B cell (primary cell): Measurements from ENCODE around the gene FAM131B. TPM values are rescaled to one million over a fixed set of nuclear protein-coding genes. Genes with fewer than 3 reads are reported as not detected.

Experiments used
- ATAC-seq: fragments of 200-7000 bp; cut with Tn5 transposase; one replicate; pipeline ENCODE4 v1.10.0; 2021; ENCODE audit warnings: low read depth, mild to moderate bottlenecking, moderate number of reproducible peaks, moderate library complexity
- CTCF ChIA-PET: fragments of 350-600 bp; sonication (Branson Sonifier 250); formaldehyde crosslinking; loops from one replicate; lab custom pipeline; 2021; ENCODE audit warnings: antibody characterized with exemption, inconsistent platforms; lab: Charles Lee
- POLR2A ChIA-PET: fragments of 350-600 bp; sonication (Branson Sonifier 250); formaldehyde crosslinking; loops from one replicate; lab custom pipeline; 2021; ENCODE audit warnings: antibody characterized with exemption; lab: Charles Lee
- DNase-seq: peaks from one replicate; pipeline ENCODE4 v3.0.0; 2013
- H2AFZ ChIP-seq: 2 replicates; pipeline ENCODE4 v1.6.1; 2012; ENCODE audit warnings: mild to moderate bottlenecking, low read depth, low read length; ENCODE audit not compliant: insufficient read depth, poor library complexity, severe bottlenecking
- H3K27ac ChIP-seq, 2 donors: 1 replicate in 1 of 2; 2 replicates in 1 of 2; pipeline ENCODE4 v1.5.1; 2012 to 2013; ENCODE audit warnings: low read length in 2 of 2, mild to moderate bottlenecking in 2 of 2, moderate library complexity in 1 of 2
- H3K27me3 ChIP-seq, 4 experiments: fragments of 200-600 bp in 1 of 4; sonication (generic) in 1 of 4; replicated peaks in 1 of 4; 1 replicate in 2 of 4; 2 replicates in 2 of 4; pipeline versions ENCODE4 v1.6.1 to v1.7.0; 2013 to 2016; ENCODE audit warnings: low read length in 3 of 4, mild to moderate bottlenecking in 2 of 4, mixed read lengths in 1 of 4, moderate library complexity in 1 of 4; ENCODE audit not compliant: insufficient read depth in 4 of 4, control insufficient read depth in 3 of 4; ENCODE audit errors: control extremely low read depth in 1 of 4
- H3K36me3 ChIP-seq, 2 experiments: replicated peaks in 1 of 2; 1 replicate in 1 of 2; 2 replicates in 1 of 2; pipeline versions ENCODE4 v1.6.1 to v1.7.1; 2013; ENCODE audit warnings: low read length in 1 of 2; ENCODE audit not compliant: insufficient read depth in 2 of 2, control insufficient read depth in 1 of 2; ENCODE audit errors: control extremely low read depth in 1 of 2, extremely low read depth in 1 of 2
- H3K4me1 ChIP-seq, 2 donors: fragments of 200-600 bp in 1 of 2; sonication (generic) in 1 of 2; 1 replicate in 1 of 2; 2 replicates in 1 of 2; pipeline versions ENCODE4 v1.5.1 to v1.6.1; 2013 to 2017; ENCODE audit warnings: low read length in 2 of 2; ENCODE audit not compliant: control insufficient read depth in 2 of 2, insufficient read depth in 2 of 2
- H3K4me2 ChIP-seq: replicated peaks from 2 replicates; pipeline ENCODE3; 2012; ENCODE audit warnings: mild to moderate bottlenecking, low read depth, low read length; ENCODE audit not compliant: poor library complexity, severe bottlenecking
- H3K4me3 ChIP-seq, 5 experiments: fragments of 200-600 bp in 1 of 5; sonication (generic) in 1 of 5; 1 replicate in 3 of 5; 2 replicates in 2 of 5; pipeline versions ENCODE4 v1.5.1 to v1.7.0; 2011 to 2016; ENCODE audit warnings: low read length in 4 of 5, mild to moderate bottlenecking in 4 of 5, low read depth in 2 of 5, control low read depth in 1 of 5, moderate library complexity in 1 of 5; ENCODE audit not compliant: insufficient read depth in 1 of 5; ENCODE audit errors: control extremely low read depth in 1 of 5, extremely low read depth in 1 of 5
- H3K79me2 ChIP-seq: fragments of 200-600 bp; sonication (generic); one replicate; pipeline ENCODE4 v1.6.0; 2016; ENCODE audit warnings: low read length; ENCODE audit not compliant: control insufficient read depth, insufficient read depth
- H3K9ac ChIP-seq: fragments of 200-600 bp; sonication (generic); 2 replicates; pipeline ENCODE4 v1.6.1; 2017; ENCODE audit warnings: mild to moderate bottlenecking, low read length, moderate library complexity
- H3K9me3 ChIP-seq, 3 donors: one replicate each; pipeline versions ENCODE4 v1.6.1 to v1.7.1; 2013; ENCODE audit warnings: low read length in 2 of 3; ENCODE audit not compliant: control insufficient read depth in 2 of 3, insufficient read depth in 1 of 3; ENCODE audit errors: control extremely low read depth in 1 of 3
- H4K20me1 ChIP-seq: 2 replicates; pipeline ENCODE4 v1.6.0; 2012; ENCODE audit warnings: mild to moderate bottlenecking, low read length; ENCODE audit not compliant: insufficient read depth, control insufficient read depth, poor library complexity, severe bottlenecking
- H3K27ac Mint-ChIP-seq: one replicate; pipeline ENCODE4 v1.8.0; 2021; ENCODE audit warnings: mixed read lengths
- H3K27me3 Mint-ChIP-seq: one replicate; pipeline ENCODE4 v1.8.0; 2021; ENCODE audit warnings: mixed read lengths
- H3K4me1 Mint-ChIP-seq: one replicate; pipeline ENCODE4 v1.8.0; 2021; ENCODE audit warnings: mixed read lengths
- H3K4me3 Mint-ChIP-seq: one replicate; pipeline ENCODE4 v1.8.0; 2021; ENCODE audit warnings: mixed read lengths
- H3K9me3 Mint-ChIP-seq: one replicate; pipeline ENCODE4 v1.8.0; 2022; ENCODE audit warnings: mixed read lengths; ENCODE audit not compliant: insufficient read depth
- CTCF ChIP-seq: fragments of 200-600 bp; IDR thresholded peaks from one replicate; pipeline ENCODE4 v1.8.0; 2022; ENCODE audit warnings: antibody characterized with exemption, mild to moderate bottlenecking
- EZH2 ChIP-seq: IDR thresholded peaks from 2 replicates; pipeline ENCODE4 v1.6.1; 2012; ENCODE audit warnings: borderline replicate concordance, low read depth, mild to moderate bottlenecking, moderate library complexity, low read length; ENCODE audit not compliant: insufficient read depth, poor library complexity, severe bottlenecking
- WGBS: methylation state at CpG from one replicate; pipeline ENCODE4 v1.1.5; 2013; ENCODE audit warnings: missing lambda C conversion rate; ENCODE audit not compliant: insufficient coverage; 5-methylcytosine and 5-hydroxymethylcytosine counted together
- intact Hi-C: fragments of 100-400 bp; cut with micrococcal nuclease; formaldehyde crosslinking; loops from one replicate; pipeline ENCODE4 v1.10.0; 2022
- polyA plus RNA-seq: library from polyadenylated mRNA; depleted of rRNA; stranded (reverse); fragments of >200 nt; gene quantifications from 2 replicates; pipeline ENCODE4 v1.2.3, GENCODE V29; 2012
- total RNA-seq, 2 donors: library from RNA; stranded (reverse); fragments of 120-200 nt in 1 of 2; gene quantifications; 1 replicate in 1 of 2; 2 replicates in 1 of 2; pipeline versions ENCODE4 v1.2.3 to v1.2.4, GENCODE V29; 2013 to 2022

The FAM131B gene
- total and polyA plus RNA-seq, 2 donors (not counting 1 experiment from before 2014, with no cell fraction given), result 0.05 TPM; not detected in 1

- H3K27me3 ChIP-seq, result peaks cover 0 to 45% (median 27%) of the 10 kb centered on the region in 4 experiments
- no peak overlapping the region for H3K4me2 ChIP-seq
- Mint-ChIP-seq H3K27ac (no peak overlapping the region), H3K9me3 (no peaks in the 10 kb centered on the region), H3K4me3 (peak overlapping the region; percentile 68), H3K4me1 (peaks cover 13% of the 10 kb centered on the region), H3K27me3 (peaks cover 51% of the 10 kb centered on the region)
- H2AFZ ChIP-seq, result no peak overlapping the region
- ATAC-seq (no peak), DNase-seq (peak; percentile 19)
- peaks cover 12% of the 10 kb centered on the region in 2 donors for H3K4me1 ChIP-seq
- ChIA-PET CTCF (interaction anchor here (0.9 to 2.0 kb wide), 3 partner anchors 20 to 120 kb away, joined by 3 to 6 read pairs (median 3); no protein-coding TSS in a partner anchor), POLR2A (no interaction called here)
- no peak overlapping the region for H3K27ac ChIP-seq
- H3K9ac ChIP-seq, result no peak overlapping the region
- intact Hi-C loops, result loop anchor here (10.0 kb wide), 1 partner anchor 55 kb away; no protein-coding TSS in a partner anchor
- no peaks in the 10 kb centered on the region for H3K36me3 ChIP-seq
- no peaks in the 10 kb centered on the region for H4K20me1 ChIP-seq
- no peaks in the 10 kb centered on the region for H3K79me2 ChIP-seq
- peaks cover 0 to 5% (median 0%) of the 10 kb centered on the region in 3 donors for H3K9me3 ChIP-seq
- TF ChIP-seq CTCF (no peak), EZH2 (no peak)
- WGBS, result 63% methylated on average over 9 of the region's 11 CpGs
- H3K4me3 ChIP-seq, result no peak overlapping the region
These were observed 2.7 kb downstream of the FAM131B start for GRCh38 chr7:143359771-143360353.

GRCh38 chr7:143358626-143359025 is 3.9 kb downstream of the FAM131B start:
- no peak overlapping the region for H3K4me3 Mint-ChIP-seq
- peaks cover 47% of the 10 kb centered on the region for H3K27me3 Mint-ChIP-seq
- POLR2A ChIA-PET, result interaction anchor here (0.6 kb wide), 2 partner anchors 14 to 65 kb away, joined by 5 read pairs; no protein-coding TSS in a partner anchor

More at GRCh38 chr7:143358626-143359025, 3.9 kb downstream of the FAM131B start:
- DNase-seq (no peak), ATAC-seq (no peak)
- H3K9me3 Mint-ChIP-seq, result no peaks in the 10 kb centered on the region
- H3K9ac ChIP-seq, result no peak overlapping the region
- no peak overlapping the region for H3K27ac ChIP-seq
- H3K4me3 ChIP-seq, result no peak overlapping the region
- H4K20me1 ChIP-seq, result no peaks in the 10 kb centered on the region
- CTCF ChIA-PET, result interaction anchor here (1.0 to 1.2 kb wide), 2 partner anchors 16 to 109 kb away, joined by 3 read pairs; no protein-coding TSS in a partner anchor
- H3K27ac Mint-ChIP-seq, result no peak overlapping the region
- H3K9me3 ChIP-seq, result peaks cover 0 to 5% (median 0%) of the 10 kb centered on the region in 3 donors
- H3K4me1 ChIP-seq, result peaks cover 12% of the 10 kb centered on the region in 2 donors
- H3K4me2 ChIP-seq, result no peak overlapping the region
- H3K4me1 Mint-ChIP-seq, result peaks cover 13% of the 10 kb centered on the region
- H3K27me3 ChIP-seq, result peaks cover 0 to 34% (median 15%) of the 10 kb centered on the region in 4 experiments
- H2AFZ ChIP-seq, result no peak overlapping the region
- WGBS, result 85% methylated on average over 11 of the region's 12 CpGs
- intact Hi-C loops, result no loop called here
- TF ChIP-seq EZH2 (no peak), CTCF (no peak)
- no peaks in the 10 kb centered on the region for H3K79me2 ChIP-seq
- no peaks in the 10 kb centered on the region for H3K36me3 ChIP-seq
